Parietal lobe (tissue), 1 donor: Measurements from ENCODE around the gene NPY4R. TPM values are rescaled to one million over a fixed set of nuclear protein-coding genes. Genes with fewer than 3 reads are reported as not detected.

ENCODE experiments used
- total RNA-seq: library from RNA; depleted of rRNA; stranded (reverse); fragments of >200 nt; gene quantifications from one replicate; pipeline ENCODE4 v1.2.3, GENCODE V29; 2014

NPY4R gene
- not detected for total RNA-seq

GRCh38 chr10:46465765-46466164 is at the start of gene NPY4R:
NPY4R (minus strand) TSS chr10:46465958; CDS start chr10:46462635, 3,323 bp downstream.

Other genes starting within 250 kb of the NPY4R start
- not detected for gene ANTXRL, start 179.0 kb downstream of the NPY4R start, total RNA-seq
- gene ANXA8L1, start 90.2 kb downstream of the NPY4R start, total RNA-seq, result not detected
- gene GPRIN2, start 90.7 kb upstream of the NPY4R start, total RNA-seq, result 36.6 TPM
- 0.31 TPM for gene SYT15, start 113.2 kb upstream of the NPY4R start, total RNA-seq